ENCODE measurements around the gene EXOC4.
"Not testable (repeated sequence)": the region's sequence is repeated elsewhere in the genome, so short reads cannot be mapped to it uniquely, and the experiment has no call there.

EXOC4 gene

DNA sequence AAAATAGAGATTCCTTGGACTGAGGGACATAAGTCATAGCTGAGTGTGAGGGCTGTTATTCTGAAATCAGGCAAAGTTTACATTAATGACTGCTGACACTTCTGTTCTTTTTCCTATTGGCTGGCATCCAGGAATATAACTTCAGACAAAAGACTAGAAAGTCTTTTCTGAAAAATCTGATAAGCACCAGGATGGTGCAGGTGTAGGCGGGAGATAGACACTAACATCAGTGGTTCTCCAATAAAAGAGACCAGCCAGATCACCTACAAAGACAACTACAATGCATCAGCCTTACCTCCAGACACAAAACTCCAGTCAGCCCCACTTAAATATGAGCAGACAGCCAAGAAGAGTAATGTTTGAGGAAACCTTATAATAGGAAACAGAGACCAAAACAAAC, 705.9 kb downstream of the EXOC4 start:
- no peak for DNase-seq

- DNase-seq = no peak
Observed at GRCh38 chr7:133959505-133959904, 706.6 kb downstream of the EXOC4 start.

GRCh38 chr7:133961724-133962123, 708.8 kb downstream of the EXOC4 start:
- DNase-seq = no peak

- no peak for DNase-seq
Observed at GRCh38 chr7:133962646-133963045, 709.8 kb downstream of the EXOC4 start.

- DNase-seq = no peak
Observed at GRCh38 chr7:133963629-133964028, 710.8 kb downstream of the EXOC4 start.

DNA sequence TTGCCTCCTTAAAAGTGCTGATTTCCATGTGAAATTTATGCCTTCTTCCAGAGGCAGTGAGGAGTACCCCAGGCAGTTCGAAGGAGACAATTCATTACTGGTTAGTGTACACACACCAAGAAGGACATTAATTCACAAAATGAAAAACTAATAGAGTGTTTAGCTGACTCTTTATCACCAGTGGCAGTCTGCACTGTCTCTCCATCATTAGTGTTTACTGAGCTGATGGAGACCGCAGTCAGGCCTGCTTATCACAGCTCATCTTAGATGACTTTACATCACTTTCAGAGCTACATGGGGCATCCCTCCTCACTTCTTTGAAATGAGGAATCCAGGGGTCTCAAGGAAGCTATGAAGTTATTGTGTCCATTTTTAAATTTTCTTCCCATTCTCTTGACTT, 718.7 kb downstream of the EXOC4 start:
- DNase-seq = no peak

GRCh38 chr7:133973710-133974109, 720.8 kb downstream of the EXOC4 start:
- DNase-seq = no peak

DNA sequence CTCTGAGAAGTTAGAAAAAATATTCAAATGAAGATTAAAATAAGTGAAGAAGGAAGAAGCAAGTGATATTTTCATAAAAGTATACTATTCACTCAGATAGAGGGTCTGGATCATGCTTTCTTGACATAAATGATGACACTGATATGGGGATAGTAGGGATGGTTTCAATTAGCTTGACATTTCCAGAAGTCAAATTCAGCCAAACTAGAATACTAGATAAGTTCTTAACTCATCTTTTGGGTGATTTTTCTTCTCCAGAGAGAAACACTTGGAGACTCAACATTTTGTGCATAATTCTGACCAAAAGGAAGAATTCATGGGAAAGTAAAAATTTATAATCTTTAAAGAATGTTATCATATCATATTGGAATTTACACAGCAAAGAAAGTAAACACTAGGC, 722.3 kb downstream of the EXOC4 start:
- no peak for DNase-seq

DNA sequence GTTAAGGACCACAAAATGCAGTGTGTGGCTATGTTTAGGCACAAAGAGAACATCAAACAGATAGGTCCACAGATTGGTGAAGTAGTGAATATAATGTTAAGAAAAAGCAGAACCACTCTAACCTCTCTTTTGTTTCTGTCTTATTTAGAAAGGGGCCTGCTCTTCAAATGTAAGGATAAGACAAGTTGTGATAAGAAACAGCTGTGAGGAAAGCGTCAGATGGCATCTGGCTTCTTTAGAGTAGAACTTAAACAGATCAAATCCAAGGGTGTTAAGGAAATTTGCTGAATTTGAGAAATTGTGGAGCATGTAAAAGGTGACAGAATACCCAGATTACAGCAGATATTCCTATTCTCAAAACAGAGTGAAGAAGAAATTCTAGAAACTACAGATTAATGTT, 723.3 kb downstream of the EXOC4 start:
- DNase-seq = no peak

- peak; percentile 53 for DNase-seq
Observed at GRCh38 chr7:133977409-133978274, 724.8 kb downstream of the EXOC4 start.

DNA sequence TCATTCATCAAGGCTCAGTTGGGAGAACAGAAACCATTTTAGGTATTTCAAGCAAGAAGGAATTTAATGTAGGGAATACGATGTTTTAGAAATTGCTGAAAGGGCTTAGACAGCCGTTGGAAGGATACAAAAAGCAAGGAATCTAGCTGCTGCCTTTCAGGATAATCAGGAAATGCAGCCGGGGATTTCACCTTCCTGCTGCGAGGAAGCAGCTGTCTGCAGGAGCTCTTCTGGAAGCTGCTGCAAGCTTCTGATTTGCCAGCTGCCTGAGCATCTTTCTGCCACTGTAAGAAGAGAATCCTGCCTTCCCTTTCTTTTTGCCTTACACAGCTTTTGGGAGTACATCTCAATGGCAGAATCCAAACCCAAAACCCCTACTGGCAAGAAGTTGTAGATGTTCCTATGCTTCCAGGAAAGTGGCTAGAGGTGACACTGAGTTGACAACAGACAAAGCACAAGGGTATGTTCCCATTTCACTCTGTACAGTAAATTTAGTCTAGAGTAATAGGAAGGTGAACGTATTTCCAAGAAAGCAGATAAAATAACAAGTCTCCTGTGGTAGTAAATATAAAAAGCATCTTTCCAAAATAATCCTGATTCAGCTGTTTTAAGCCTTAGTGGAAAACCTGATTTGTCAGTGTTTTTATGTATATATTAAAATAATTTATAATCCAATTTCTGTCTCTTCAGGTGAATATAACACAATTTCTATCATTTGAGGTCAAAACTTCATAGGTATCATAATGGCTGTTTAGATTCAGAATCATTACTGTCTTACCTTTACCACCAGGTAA, 725.8 kb downstream of the EXOC4 start:
- no peak for DNase-seq

DNA sequence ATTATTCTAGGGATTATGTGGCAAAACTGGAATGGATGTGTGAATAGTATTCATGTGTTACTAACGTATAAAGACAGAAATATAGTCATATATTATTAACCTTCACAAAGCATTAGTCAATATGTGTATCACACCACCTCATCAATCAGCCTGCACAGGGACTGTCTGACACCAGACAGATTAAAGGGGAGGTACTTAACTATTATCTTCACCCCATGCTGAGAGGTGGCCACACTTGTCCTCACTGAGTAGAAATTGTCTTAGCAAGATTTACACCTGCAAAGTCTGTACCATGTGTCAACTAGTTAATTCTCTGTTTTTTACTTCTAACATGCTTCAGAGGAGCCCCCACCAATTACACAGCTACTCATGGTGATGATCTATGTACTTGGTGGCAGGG, 727.9 kb downstream of the EXOC4 start:
- no peak for DNase-seq

GRCh38 chr7:133983685-133984419, 731.0 kb downstream of the EXOC4 start:
- peak; percentile 95 for DNase-seq

GRCh38 chr7:133985300-133985699, 732.4 kb downstream of the EXOC4 start:
- peak; percentile 26 for DNase-seq

GRCh38 chr7:133987582-133987981, 734.7 kb downstream of the EXOC4 start:
- DNase-seq = no peak

DNA sequence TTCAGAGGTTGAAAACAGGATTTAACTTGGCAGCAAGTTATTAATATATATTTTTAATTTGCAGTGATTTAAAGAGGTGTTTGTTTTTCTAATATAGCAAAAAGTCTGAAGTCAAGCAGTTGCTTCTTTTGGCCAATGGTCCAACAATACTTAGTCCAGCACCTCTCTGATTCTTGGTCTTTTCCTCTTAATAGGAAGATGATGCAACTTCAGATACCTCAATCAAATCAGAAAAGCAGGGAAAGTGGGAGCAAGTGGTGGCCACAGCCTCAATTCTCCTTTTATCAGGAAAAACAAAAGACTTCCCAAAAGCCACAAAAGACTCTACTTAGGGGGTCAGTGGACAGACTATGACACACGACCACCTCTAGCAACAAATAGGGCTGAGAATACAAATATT, 740.7 kb downstream of the EXOC4 start:
- DNase-seq = no peak

DNA sequence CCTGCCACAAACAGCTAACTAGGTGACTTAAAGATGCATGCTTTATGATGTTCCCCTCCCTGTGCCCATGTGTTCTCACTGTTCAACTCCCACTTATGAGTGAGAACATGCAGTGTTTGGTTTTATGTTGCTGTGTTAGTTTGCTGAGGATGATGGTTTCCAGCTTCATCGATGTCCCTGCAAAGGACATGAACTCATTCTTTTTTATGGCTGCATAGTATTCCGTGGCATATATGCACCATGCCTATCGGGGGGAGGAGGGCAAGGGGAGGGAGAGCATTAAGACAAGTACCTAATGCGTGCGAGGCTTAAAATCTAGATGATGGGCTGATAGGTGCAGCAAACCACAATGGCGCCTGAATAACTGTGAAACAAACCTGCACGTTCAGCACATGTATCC, 741.2 kb downstream of the EXOC4 start:
- not testable (repeated sequence) for DNase-seq

- no peak for DNase-seq
Observed at GRCh38 chr7:133997463-133997862, 744.6 kb downstream of the EXOC4 start.

GRCh38 chr7:133999178-133999577, 746.3 kb downstream of the EXOC4 start:
- DNase-seq = no peak

DNA sequence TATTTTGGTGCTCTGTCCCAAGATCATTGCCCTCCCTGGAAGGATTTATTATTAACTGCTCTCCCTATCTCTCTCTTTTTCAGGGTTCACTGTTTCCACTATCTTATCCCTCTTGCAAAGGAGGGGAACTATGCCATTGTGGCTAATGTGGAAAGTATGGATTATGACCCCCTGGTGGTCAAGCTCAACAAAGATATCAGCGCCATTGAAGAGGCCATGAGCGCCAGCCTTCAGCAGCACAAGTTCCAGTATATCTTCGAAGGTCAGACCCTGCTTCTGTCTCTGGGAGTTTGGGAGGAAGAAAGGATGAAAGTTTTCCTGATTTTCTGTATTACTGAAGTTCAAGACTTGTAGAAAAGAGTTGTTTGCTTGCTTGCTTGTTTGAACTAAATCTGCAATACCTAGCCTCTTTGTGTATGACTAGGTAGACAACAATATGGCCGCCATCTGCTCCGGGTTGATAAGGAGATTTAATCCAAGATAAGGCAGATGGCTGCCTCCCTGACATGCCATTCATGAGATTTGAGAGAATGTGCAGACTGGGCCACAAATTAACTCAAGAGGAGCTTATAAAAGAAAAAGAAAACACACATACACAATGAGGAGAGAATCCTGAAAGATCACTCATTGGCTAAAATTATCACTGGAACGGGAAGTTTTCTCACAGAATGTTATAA, 752.1 kb downstream of the EXOC4 start:
- no peak for DNase-seq

- no peak for DNase-seq
Observed at GRCh38 chr7:134009314-134010110, 756.6 kb downstream of the EXOC4 start.

DNA sequence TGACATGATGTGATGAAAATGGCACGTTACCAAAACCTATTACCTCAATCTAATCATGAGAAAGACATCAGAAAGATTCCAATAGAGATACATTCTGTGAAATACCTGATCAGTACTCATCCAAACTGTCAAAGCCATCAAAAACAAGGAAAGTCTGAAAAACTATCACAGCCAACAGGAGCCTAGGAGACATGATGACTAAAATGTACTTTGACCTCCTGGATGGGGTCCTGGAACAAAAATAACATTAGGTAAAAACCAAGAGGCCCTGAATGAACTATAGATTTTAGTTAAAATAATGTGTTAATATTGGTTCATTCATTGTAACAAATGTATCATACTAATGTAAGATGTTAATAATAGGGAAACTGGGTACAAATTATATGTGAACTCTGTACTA, 760.4 kb downstream of the EXOC4 start:
- no peak for DNase-seq

Data from DMS79 treated with DMSO at 0.1 percent for 48 hours (cell line).